HEK293 (cell line): ENCODE measurements around the gene ZNF462.

ENCODE experiments used
- CTCF ChIA-PET: fragments of 350-600 bp; formaldehyde crosslinking; extraction: SDS; loops from one replicate; lab custom pipeline; 2021; ENCODE audit warnings: antibody characterized with exemption; lab: Yijun Ruan, JAX
- POLR2A ChIA-PET: fragments of 300-600 bp; formaldehyde crosslinking; extraction: SDS; loops from one replicate; lab custom pipeline; 2020; ENCODE audit warnings: antibody characterized with exemption, inconsistent platforms; lab: Yijun Ruan, JAX
- H3K27ac ChIP-seq: fragments of 200-500 bp; sonication (Bioruptor generic); 2 replicates; pipeline ENCODE4 v1.5.1; 2014; ENCODE audit warnings: low read depth, low read length, control low read depth, inconsistent platforms; ENCODE audit errors: extremely low read depth
- H3K36me3 ChIP-seq, 2 experiments: fragments of 200-500 bp in 1 of 2; sonication (Bioruptor generic) in 1 of 2; 1 replicate in 1 of 2; 2 replicates in 1 of 2; pipeline ENCODE4 v1.5.1; 2014 to 2017; ENCODE audit warnings: inconsistent platforms in 2 of 2, low read length in 2 of 2; ENCODE audit not compliant: control insufficient read depth in 2 of 2, insufficient read depth in 1 of 2
- H3K4me1 ChIP-seq: fragments of 200-500 bp; sonication (Bioruptor generic); 2 replicates; pipeline ENCODE4 v1.5.1; 2014; ENCODE audit warnings: mild to moderate bottlenecking, low read length, inconsistent platforms; ENCODE audit not compliant: control insufficient read depth, insufficient read depth
- H3K4me3 ChIP-seq: 2 replicates; pipeline ENCODE4 v1.5.1; 2011; ENCODE audit warnings: low read depth, mild to moderate bottlenecking, control low read depth, low read length, moderate library complexity
- H3K9me3 ChIP-seq: fragments of 200-500 bp; sonication (Bioruptor generic); 2 replicates; pipeline ENCODE4 v1.5.1; 2014; ENCODE audit warnings: low read depth, low read length, inconsistent platforms; ENCODE audit not compliant: control insufficient read depth, insufficient read depth
- HOXA7 ChIP-seq: sonication (generic); formaldehyde crosslinking; IDR thresholded peaks from 2 replicates; pipeline ENCODE4 v1.8.1; 2022; ENCODE audit warnings: missing genetic modification reagents, borderline replicate concordance
- HOXD13 ChIP-seq: sonication (generic); formaldehyde crosslinking; IDR thresholded peaks from 2 replicates; pipeline ENCODE4 v1.8.0; 2022; ENCODE audit warnings: missing genetic modification reagents, borderline replicate concordance
- KLF16 ChIP-seq: fragments of 450-650 bp; formaldehyde crosslinking; IDR thresholded peaks from 2 replicates; pipeline ENCODE4 v1.5.1; 2017; ENCODE audit warnings: missing biosample characterization, missing genetic modification characterization
- OSR2 ChIP-seq: fragments of 450-650 bp; formaldehyde crosslinking; IDR thresholded peaks from 2 replicates; pipeline ENCODE4 v1.5.1; 2016; ENCODE audit warnings: missing biosample characterization, missing genetic modification characterization
- SALL2 ChIP-seq: fragments of 450-650 bp; formaldehyde crosslinking; IDR thresholded peaks from 2 replicates; pipeline ENCODE4 v1.5.0; 2017; ENCODE audit warnings: missing biosample characterization, mild to moderate bottlenecking, missing genetic modification characterization, borderline replicate concordance
- SP2 ChIP-seq: fragments of 450-650 bp; formaldehyde crosslinking; IDR thresholded peaks from 2 replicates; pipeline ENCODE4 v1.5.1; 2016; ENCODE audit warnings: missing biosample characterization, missing genetic modification characterization
- ZBTB1 ChIP-seq: fragments of 450-650 bp; formaldehyde crosslinking; IDR thresholded peaks from 2 replicates; pipeline ENCODE4 v1.5.1; 2016; ENCODE audit warnings: missing biosample characterization, missing genetic modification characterization
- ZBTB21 ChIP-seq: fragments of 450-650 bp; formaldehyde crosslinking; IDR thresholded peaks from 2 replicates; pipeline ENCODE4 v1.5.1; 2017; ENCODE audit warnings: missing biosample characterization, missing genetic modification characterization
- ZBTB6 ChIP-seq: fragments of 450-650 bp; formaldehyde crosslinking; IDR thresholded peaks from 2 replicates; pipeline ENCODE4 v1.5.1; 2017; ENCODE audit warnings: missing biosample characterization, missing genetic modification characterization
- ZBTB8A ChIP-seq: fragments of 450-650 bp; formaldehyde crosslinking; IDR thresholded peaks from 2 replicates; pipeline ENCODE4 v1.5.1; 2016; ENCODE audit warnings: missing biosample characterization, missing genetic modification characterization
- ZNF112 ChIP-seq: fragments of 450-650 bp; formaldehyde crosslinking; IDR thresholded peaks from 2 replicates; pipeline ENCODE4 v1.5.0; 2017; ENCODE audit warnings: missing biosample characterization, missing genetic modification characterization
- ZNF114 ChIP-seq: fragments of 450-650 bp; formaldehyde crosslinking; IDR thresholded peaks from 2 replicates; pipeline ENCODE4 v1.5.0; 2017; ENCODE audit warnings: missing biosample characterization, missing genetic modification characterization
- ZNF132 ChIP-seq: fragments of 450-650 bp; formaldehyde crosslinking; IDR thresholded peaks from 2 replicates; pipeline ENCODE4 v1.5.1; 2017; ENCODE audit warnings: missing biosample characterization, missing genetic modification characterization, borderline replicate concordance
- ZNF140 ChIP-seq: fragments of 450-650 bp; formaldehyde crosslinking; IDR thresholded peaks from 2 replicates; pipeline ENCODE4 v1.5.1; 2016; ENCODE audit warnings: missing biosample characterization, missing genetic modification characterization
- ZNF324 ChIP-seq: fragments of 450-650 bp; formaldehyde crosslinking; IDR thresholded peaks from 2 replicates; pipeline ENCODE4 v1.5.1; 2016; ENCODE audit warnings: missing biosample characterization, missing genetic modification characterization
- ZNF37A ChIP-seq: fragments of 450-650 bp; IDR thresholded peaks from 2 replicates; pipeline ENCODE4 v1.5.1; 2018; ENCODE audit warnings: missing biosample characterization, missing genetic modification characterization
- ZNF391 ChIP-seq: fragments of 450-650 bp; formaldehyde crosslinking; IDR thresholded peaks from 2 replicates; pipeline ENCODE4 v1.5.1; 2016; ENCODE audit warnings: low read depth, missing biosample characterization, missing genetic modification characterization, borderline replicate concordance
- ZNF510 ChIP-seq: fragments of 450-650 bp; formaldehyde crosslinking; IDR thresholded peaks from 2 replicates; pipeline ENCODE4 v1.5.1; 2018; ENCODE audit warnings: mild to moderate bottlenecking, missing genetic modification characterization, missing biosample characterization; ENCODE audit not compliant: insufficient replicate concordance
- ZNF626 ChIP-seq: fragments of 450-650 bp; sonication (Bioruptor Pico); formaldehyde crosslinking; IDR thresholded peaks from 2 replicates; pipeline ENCODE4 v1.5.1; 2018; ENCODE audit warnings: missing biosample characterization, missing genetic modification characterization, inconsistent platforms
- ZNF654 ChIP-seq: fragments of 450-650 bp; formaldehyde crosslinking; IDR thresholded peaks from 2 replicates; pipeline ENCODE4 v1.5.1; 2016; ENCODE audit warnings: low read depth, missing biosample characterization, missing genetic modification characterization
- ZNF692 ChIP-seq: fragments of 450-650 bp; formaldehyde crosslinking; IDR thresholded peaks from 2 replicates; pipeline ENCODE4 v1.5.1; 2016; ENCODE audit warnings: missing biosample characterization, missing genetic modification characterization
- ZNF747 ChIP-seq: fragments of 450-650 bp; formaldehyde crosslinking; IDR thresholded peaks from 2 replicates; pipeline ENCODE4 v1.5.1; 2016; ENCODE audit warnings: missing biosample characterization, missing genetic modification characterization
- TF ChIP-seq, protein P1 (sequence below): fragments of 450-650 bp; formaldehyde crosslinking; IDR thresholded peaks from 2 replicates; pipeline ENCODE4 v1.5.1; 2016; ENCODE audit warnings: missing biosample characterization, missing genetic modification characterization

ZNF462 gene

GRCh38 chr9:106869458-106869857, 6.5 kb downstream of the ZNF462 start:
- TF ChIP-seq ZNF132 (tag by site-specific recombination) (no peak), SP2 (no peak), ZNF626 (tag by site-specific recombination) (no peak), ZNF510 (tag by site-specific recombination) (no peak), ZNF324 (tag by site-specific recombination) (no peak)
- H3K27ac ChIP-seq, result no peak overlapping the region
- ChIA-PET POLR2A (no interaction called here), CTCF (interaction anchor here (0.8 kb wide), 1 partner anchor 269 kb away, joined by 3 read pairs; no protein-coding TSS in a partner anchor)
- no peaks in the 10 kb centered on the region for H3K36me3 ChIP-seq
- H3K4me3 ChIP-seq, result no peak overlapping the region
- peaks cover 2% of the 10 kb centered on the region; the same call in 1 of the 2 replicates for H3K4me1 ChIP-seq
- no peaks in the 10 kb centered on the region for H3K9me3 ChIP-seq

GRCh38 chr9:106872641-106873040, 9.7 kb downstream of the ZNF462 start:
- TF ChIP-seq ZNF37A (tag by site-specific recombination) (no peak), ZNF692 (tag by site-specific recombination) (no peak), SALL2 (tag by site-specific recombination) (no peak), ZBTB1 (tag by site-specific recombination) (no peak), ZNF112 (tag by site-specific recombination) (no peak), HOXA7 (CRISPR knock-in tag) (no peak), ZNF391 (tag by site-specific recombination) (no peak)
- CTCF ChIA-PET, result no interaction called here
- Histone ChIP-seq H3K36me3 (no peaks in the 10 kb centered on the region), H3K4me1 (no peaks in the 10 kb centered on the region), H3K9me3 (no peaks in the 10 kb centered on the region), H3K4me3 (no peak overlapping the region), H3K27ac (no peak overlapping the region)
- POLR2A ChIA-PET, result interaction anchor here (1.4 kb wide), 1 partner anchor 11 kb away, joined by 3 read pairs; no protein-coding TSS in a partner anchor

DNA sequence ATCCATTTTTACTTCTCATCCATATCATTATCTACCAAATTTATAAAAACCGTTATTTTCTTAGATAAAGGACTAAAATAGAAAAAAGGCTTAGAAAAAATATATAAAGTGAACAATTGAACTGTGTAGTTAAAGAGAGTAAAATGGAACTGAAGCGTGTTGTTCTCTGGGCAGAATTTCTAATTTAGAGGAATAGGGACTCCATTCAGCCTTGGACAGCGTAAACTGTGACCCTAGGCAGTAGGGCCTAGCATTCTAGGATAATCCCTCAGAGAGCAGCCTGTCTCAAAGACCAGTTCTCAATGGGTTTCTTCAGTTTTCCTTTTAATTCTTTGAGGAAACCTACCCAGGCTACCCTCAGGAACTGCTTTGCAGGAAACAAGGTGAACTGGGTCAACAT, 11.1 kb downstream of the ZNF462 start:
- Histone ChIP-seq H3K4me1 (peaks cover 11% of the 10 kb centered on the region), H3K4me3 (no peak overlapping the region), H3K36me3 (no peaks in the 10 kb centered on the region), H3K27ac (no peak overlapping the region), H3K9me3 (no peaks in the 10 kb centered on the region)
- CTCF ChIA-PET, result interaction anchor here (1.0 kb wide), 1 partner anchor 14 kb away, joined by 4 read pairs; no protein-coding TSS in a partner anchor
- POLR2A ChIA-PET, result interaction anchor here (1.4 kb wide), 1 partner anchor 9 kb away, joined by 4 read pairs; no protein-coding TSS in a partner anchor
- no peak for TF ChIP-seq ZNF114
- TF ChIP-seq ZBTB8A (tag by site-specific recombination), result no peak
- TF ChIP-seq ZBTB6, result no peak
- TF ChIP-seq OSR2 (tag by site-specific recombination), result no peak
- no peak for TF ChIP-seq ZNF140 (tag by site-specific recombination)
- TF ChIP-seq KLF16, result no peak
- no peak for TF ChIP-seq ZNF747 (tag by site-specific recombination)
- no peak for TF ChIP-seq ZBTB21 (tag by site-specific recombination)
- TF ChIP-seq ZNF654 (tag by site-specific recombination), result no peak
- no peak for TF ChIP-seq HOXD13
- TF ChIP-seq, protein P1, sequence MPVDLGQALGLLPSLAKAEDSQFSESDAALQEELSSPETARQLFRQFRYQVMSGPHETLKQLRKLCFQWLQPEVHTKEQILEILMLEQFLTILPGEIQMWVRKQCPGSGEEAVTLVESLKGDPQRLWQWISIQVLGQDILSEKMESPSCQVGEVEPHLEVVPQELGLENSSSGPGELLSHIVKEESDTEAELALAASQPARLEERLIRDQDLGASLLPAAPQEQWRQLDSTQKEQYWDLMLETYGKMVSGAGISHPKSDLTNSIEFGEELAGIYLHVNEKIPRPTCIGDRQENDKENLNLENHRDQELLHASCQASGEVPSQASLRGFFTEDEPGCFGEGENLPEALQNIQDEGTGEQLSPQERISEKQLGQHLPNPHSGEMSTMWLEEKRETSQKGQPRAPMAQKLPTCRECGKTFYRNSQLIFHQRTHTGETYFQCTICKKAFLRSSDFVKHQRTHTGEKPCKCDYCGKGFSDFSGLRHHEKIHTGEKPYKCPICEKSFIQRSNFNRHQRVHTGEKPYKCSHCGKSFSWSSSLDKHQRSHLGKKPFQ, result no peak
